ENCODE measurements around the gene ABCB9. TPM values are rescaled to one million over a fixed set of nuclear protein-coding genes. Genes with fewer than 3 reads are reported as not detected.

ABCB9 gene
- total RNA-seq, 1 experiment from 2014 or later, result 32.7 TPM

GRCh38 chr12:123001464-123001863 is 35.2 kb upstream of the ABCB9 start:
- Histone ChIP-seq H3K4me1 (ENCODE audit: control insufficient read depth, insufficient read depth, low read length) (no peaks in the 10 kb centered on the region), H3K36me3 (ENCODE audit: control insufficient read depth, insufficient read depth, low read length) (no peaks in the 10 kb centered on the region), H3K4me3 (ENCODE audit: low read depth in 2 of 2, low read length in 2 of 2) (no peak overlapping the region), H3K27ac (ENCODE audit: low read length) (no peak overlapping the region), H3K27me3 (ENCODE audit: control insufficient read depth, insufficient read depth, low read length) (no peaks in the 10 kb centered on the region), H3K9me3 (ENCODE audit: control insufficient read depth, insufficient read depth, low read depth, low read length) (no peaks in the 10 kb centered on the region)
- intact Hi-C loops (cut with micrococcal nuclease; ENCODE audit: unreplicated experiment) (no loop called here), in situ Hi-C loops (cut with HindIII; ENCODE audit: low pct_unique_long_range_greater_than_20kb, low sequenced_read_pairs) (no loop called here)
- no TSS peak for BruUV-seq (replicated peaks)
- ChIA-PET CTCF (no interaction called here), POLR2A (no interaction called here)
- DNase-seq (ENCODE audit: low read depth, low spot score) (no peak), ATAC-seq (no peak)
- TF ChIP-seq TCF7L2 (IDR thresholded peaks at IDR 0.05; ENCODE audit: low read depth, low read length), result no peak
- no peak for TF ChIP-seq CTCF (IDR thresholded peaks at IDR 0.05)
- TF ChIP-seq SIN3A (IDR thresholded peaks at IDR 0.05; ENCODE audit: borderline replicate concordance, insufficient read depth, low read depth, low read length), result no peak
- TF ChIP-seq POLR2AphosphoS5 (IDR thresholded peaks at IDR 0.05; ENCODE audit: low read depth, low read length), result no peak
- TF ChIP-seq REST (IDR thresholded peaks at IDR 0.05; ENCODE audit: insufficient read depth in 1 of 2, low read depth in 2 of 2, low read length in 1 of 2), result no peak

GRCh38 chr12:123000578-123000977 is 34.3 kb upstream of the ABCB9 start:
- Histone ChIP-seq H3K9me3 (ENCODE audit: control insufficient read depth, insufficient read depth, low read depth, low read length) (no peaks in the 10 kb centered on the region), H3K27ac (ENCODE audit: low read length) (no peak overlapping the region), H3K36me3 (ENCODE audit: control insufficient read depth, insufficient read depth, low read length) (no peaks in the 10 kb centered on the region), H3K4me1 (ENCODE audit: control insufficient read depth, insufficient read depth, low read length) (no peaks in the 10 kb centered on the region), H3K27me3 (ENCODE audit: control insufficient read depth, insufficient read depth, low read length) (no peaks in the 10 kb centered on the region), H3K4me3 (ENCODE audit: low read depth in 2 of 2, low read length in 2 of 2) (no peak overlapping the region)
- ATAC-seq (no peak), DNase-seq (ENCODE audit: low read depth, low spot score) (no peak)
- in situ Hi-C loops (cut with HindIII; ENCODE audit: low pct_unique_long_range_greater_than_20kb, low sequenced_read_pairs) (no loop called here), intact Hi-C loops (cut with micrococcal nuclease; ENCODE audit: unreplicated experiment) (no loop called here)
- CTCF ChIA-PET, result interaction anchor here (0.6 kb wide), 1 partner anchor 238 kb away, joined by 3 read pairs; no protein-coding TSS in a partner anchor
- POLR2A ChIA-PET, result no interaction called here
- BruUV-seq (replicated peaks), result no TSS peak
- TF ChIP-seq TCF7L2 (IDR thresholded peaks at IDR 0.05; ENCODE audit: low read depth, low read length), result no peak
- TF ChIP-seq CTCF (IDR thresholded peaks at IDR 0.05), result no peak
- no peak for TF ChIP-seq SIN3A (IDR thresholded peaks at IDR 0.05; ENCODE audit: borderline replicate concordance, insufficient read depth, low read depth, low read length)
